Keratinocyte (primary cell): ENCODE results near the gene KLHL29.

ENCODE experiments used
- CTCF ChIP-seq, 3 experiments: IDR thresholded peaks in 1 of 3; conservative IDR thresholded peaks in 1 of 3; optimal IDR thresholded peaks in 1 of 3; 2 replicates in 2 of 3; 3 replicates in 1 of 3; pipeline versions ENCODE3 to v1.5.1; 2011; ENCODE audit warnings: low read length in 3 of 3, mild to moderate bottlenecking in 3 of 3, moderate library complexity in 2 of 3, control low read depth in 1 of 3, inconsistent platforms in 1 of 3; ENCODE audit not compliant: insufficient read depth in 2 of 3; ENCODE audit errors: extremely low read depth in 1 of 3
- EZH2 ChIP-seq: IDR thresholded peaks from one replicate; pipeline ENCODE4 v1.6.1; 2012; ENCODE audit warnings: inconsistent platforms, mild to moderate bottlenecking, low read length, moderate library complexity

- TF ChIP-seq CTCF (optimal IDR thresholded peaks at IDR 0.05 in 1 of 3, IDR thresholded peaks at IDR 0.05 in 1 of 3, conservative IDR thresholded peaks at IDR 0.05 in 1 of 3; ENCODE audit: extremely low read depth in 1 of 3, insufficient read depth in 2 of 3, low read length in 3 of 3) (no peak), EZH2 (no peak)
These were observed 179.6 kb downstream of the KLHL29 start for GRCh38 chr2:23564615-23564960.
